ENCODE results near the gene DNAJB14.

Gene DNAJB14

GRCh38 chr4:99872570-99872969 is 73.8 kb downstream of the DNAJB14 start:
- DNase-seq (ENCODE audit: low read depth, low spot score) = no peak

- peak; percentile 70 for DNase-seq (ENCODE audit: low read depth, low spot score)
Measured at GRCh38 chr4:99868126-99868596, 78.3 kb downstream of the DNAJB14 start.

GRCh38 chr4:99863804-99864203 is 82.6 kb downstream of the DNAJB14 start:
- DNase-seq (ENCODE audit: low read depth, low spot score) = peak; percentile 36

GRCh38 chr4:99861120-99861905 is 85.1 kb downstream of the DNAJB14 start:
- no peak for DNase-seq (ENCODE audit: low read depth, low spot score)

- no peak for DNase-seq (ENCODE audit: low read depth, low spot score)
Measured at GRCh38 chr4:99860521-99860920, 85.9 kb downstream of the DNAJB14 start.

- no peak for DNase-seq (ENCODE audit: low read depth, low spot score)
Measured at GRCh38 chr4:99859618-99860017, 86.8 kb downstream of the DNAJB14 start.

- DNase-seq (ENCODE audit: low read depth, low spot score) = no peak
Measured at GRCh38 chr4:99857307-99857706, 89.1 kb downstream of the DNAJB14 start.

GRCh38 chr4:99856166-99856565 is 90.3 kb downstream of the DNAJB14 start:
- peak; percentile 24 for DNase-seq (ENCODE audit: low read depth, low spot score)

- no peak for DNase-seq (ENCODE audit: low read depth, low spot score)
Measured at GRCh38 chr4:99855678-99856077, 90.7 kb downstream of the DNAJB14 start.

- DNase-seq (ENCODE audit: low read depth, low spot score) = no peak
Measured at GRCh38 chr4:99853999-99854398, 92.4 kb downstream of the DNAJB14 start.

GRCh38 chr4:99853190-99853589 is 93.2 kb downstream of the DNAJB14 start:
- no peak for DNase-seq (ENCODE audit: low read depth, low spot score)

- no peak for DNase-seq (ENCODE audit: low read depth, low spot score)
Measured at GRCh38 chr4:99852199-99852749, 94.1 kb downstream of the DNAJB14 start.

- no peak for DNase-seq (ENCODE audit: low read depth, low spot score)
Measured at GRCh38 chr4:99848591-99849001, 97.8 kb downstream of the DNAJB14 start.

GRCh38 chr4:99847362-99847976 is 98.9 kb downstream of the DNAJB14 start:
- DNase-seq (ENCODE audit: low read depth, low spot score) = no peak

GRCh38 chr4:99846891-99847290 is 99.5 kb downstream of the DNAJB14 start:
- no peak for DNase-seq (ENCODE audit: low read depth, low spot score)
